Measurements from ENCODE around the gene SNAP25. TPM values are rescaled to one million over a fixed set of nuclear protein-coding genes. Genes with fewer than 3 reads are reported as not detected.

Gene SNAP25
- total RNA-seq, 1 donor from 2014 or later = 1.9 TPM

DNA sequence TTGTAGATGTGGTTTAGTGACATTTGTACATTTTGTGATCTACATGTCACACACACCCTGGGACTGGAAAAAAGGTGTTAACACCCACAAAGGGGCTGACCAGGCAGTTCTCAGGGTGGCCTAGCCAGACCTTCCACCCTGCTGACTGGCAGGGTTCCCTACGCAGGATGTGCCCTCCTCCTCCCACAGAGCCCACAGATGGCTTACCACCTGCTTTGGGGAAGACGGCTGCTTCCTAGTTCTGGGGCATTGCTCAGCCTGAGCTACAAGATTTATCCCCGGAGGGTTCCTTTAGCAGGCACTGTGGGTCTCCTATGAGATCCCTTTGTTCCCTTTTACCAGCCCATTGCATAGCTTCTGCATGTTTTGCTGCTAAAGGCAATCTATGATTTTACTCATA lies 35.1 kb downstream of the SNAP25 start:
- intact Hi-C loops (cut with DNase I) = no loop called here
- no peak for ATAC-seq

DNA sequence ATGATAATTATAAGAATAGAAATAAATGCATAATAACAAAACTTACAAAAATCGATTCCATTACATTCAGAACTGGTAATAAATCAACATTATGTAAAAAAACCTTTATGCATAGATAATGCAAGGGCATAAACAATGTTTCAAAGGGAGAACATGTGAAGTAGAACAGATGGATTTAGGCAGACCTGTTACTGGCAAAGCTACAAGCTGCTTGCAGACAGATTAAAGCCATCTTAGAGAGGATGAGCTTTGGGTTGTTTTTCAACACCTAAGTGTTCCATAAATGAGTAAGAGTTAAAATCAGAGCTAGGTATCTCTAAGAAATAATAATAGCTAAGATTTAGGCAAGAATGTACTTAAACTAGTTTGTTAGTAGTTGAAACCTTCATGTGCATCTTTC lies 37.2 kb downstream of the SNAP25 start:
- no peaks in the 10 kb centered on the region for H3K9me3 ChIP-seq
- H3K4me3 ChIP-seq = no peak overlapping the region
- ATAC-seq = no peak
- H3K27me3 ChIP-seq = no peaks in the 10 kb centered on the region
- H3K36me3 ChIP-seq = no peaks in the 10 kb centered on the region
- no peaks in the 10 kb centered on the region for H3K4me1 ChIP-seq
- TF ChIP-seq, protein P1, sequence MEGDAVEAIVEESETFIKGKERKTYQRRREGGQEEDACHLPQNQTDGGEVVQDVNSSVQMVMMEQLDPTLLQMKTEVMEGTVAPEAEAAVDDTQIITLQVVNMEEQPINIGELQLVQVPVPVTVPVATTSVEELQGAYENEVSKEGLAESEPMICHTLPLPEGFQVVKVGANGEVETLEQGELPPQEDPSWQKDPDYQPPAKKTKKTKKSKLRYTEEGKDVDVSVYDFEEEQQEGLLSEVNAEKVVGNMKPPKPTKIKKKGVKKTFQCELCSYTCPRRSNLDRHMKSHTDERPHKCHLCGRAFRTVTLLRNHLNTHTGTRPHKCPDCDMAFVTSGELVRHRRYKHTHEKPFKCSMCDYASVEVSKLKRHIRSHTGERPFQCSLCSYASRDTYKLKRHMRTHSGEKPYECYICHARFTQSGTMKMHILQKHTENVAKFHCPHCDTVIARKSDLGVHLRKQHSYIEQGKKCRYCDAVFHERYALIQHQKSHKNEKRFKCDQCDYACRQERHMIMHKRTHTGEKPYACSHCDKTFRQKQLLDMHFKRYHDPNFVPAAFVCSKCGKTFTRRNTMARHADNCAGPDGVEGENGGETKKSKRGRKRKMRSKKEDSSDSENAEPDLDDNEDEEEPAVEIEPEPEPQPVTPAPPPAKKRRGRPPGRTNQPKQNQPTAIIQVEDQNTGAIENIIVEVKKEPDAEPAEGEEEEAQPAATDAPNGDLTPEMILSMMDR (IDR thresholded peaks at IDR 0.05) = no peak
- no peak overlapping the region for H3K27ac ChIP-seq
- intact Hi-C loops (cut with DNase I) = no loop called here
- no peak for DNase-seq

More for the DNA sequence above, 35.1 kb downstream of the SNAP25 start:
- H3K27me3 ChIP-seq = no peaks in the 10 kb centered on the region
- H3K4me1 ChIP-seq = no peaks in the 10 kb centered on the region
- H3K36me3 ChIP-seq = no peaks in the 10 kb centered on the region
- H3K27ac ChIP-seq = no peak overlapping the region
- TF ChIP-seq, protein P1 (IDR thresholded peaks at IDR 0.05) = no peak
- DNase-seq = no peak
- H3K9me3 ChIP-seq = no peaks in the 10 kb centered on the region
- no peak overlapping the region for H3K4me3 ChIP-seq

DNA sequence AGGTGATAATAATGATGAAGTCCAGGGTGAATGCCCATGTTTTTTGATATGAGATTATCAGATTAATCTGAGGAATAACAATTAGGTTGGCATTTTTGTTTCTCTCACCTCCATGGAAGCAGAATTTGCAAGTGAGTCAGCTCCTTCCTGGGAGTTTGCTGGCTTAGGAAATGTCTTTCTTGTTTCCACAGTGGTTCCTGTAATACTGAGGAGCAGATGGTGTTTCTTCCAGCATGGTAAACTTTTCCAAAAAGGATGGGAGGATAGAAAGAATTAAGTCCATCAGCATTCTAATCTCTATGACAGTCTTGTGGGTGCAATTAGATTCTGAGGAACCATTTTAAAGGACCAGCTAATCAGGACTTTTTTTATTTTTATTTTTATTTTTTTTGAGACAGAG lies 40.5 kb downstream of the SNAP25 start:
- Histone ChIP-seq H3K27ac (no peak overlapping the region), H3K9me3 (no peaks in the 10 kb centered on the region), H3K27me3 (no peaks in the 10 kb centered on the region), H3K36me3 (no peaks in the 10 kb centered on the region), H3K4me3 (no peak overlapping the region), H3K4me1 (no peaks in the 10 kb centered on the region)
- ATAC-seq (no peak), DNase-seq (no peak)
- intact Hi-C loops (cut with DNase I) = no loop called here
- TF ChIP-seq, protein P1 (IDR thresholded peaks at IDR 0.05) = no peak

GRCh38 chr20:10260316-10260715 lies 41.7 kb downstream of the SNAP25 start:
- ATAC-seq (no peak), DNase-seq (no peak)
- no peaks in the 10 kb centered on the region for H3K4me1 ChIP-seq
- TF ChIP-seq, protein P1 (IDR thresholded peaks at IDR 0.05) = no peak
- H3K4me3 ChIP-seq = no peak overlapping the region
- no peaks in the 10 kb centered on the region for H3K27me3 ChIP-seq
- no peaks in the 10 kb centered on the region for H3K9me3 ChIP-seq
- intact Hi-C loops (cut with DNase I) = no loop called here
- H3K27ac ChIP-seq = no peak overlapping the region
- no peaks in the 10 kb centered on the region for H3K36me3 ChIP-seq

- no peaks in the 10 kb centered on the region for H3K9me3 ChIP-seq
- no peaks in the 10 kb centered on the region for H3K27me3 ChIP-seq
- no peaks in the 10 kb centered on the region for H3K4me1 ChIP-seq
- no peak for ATAC-seq
- no peaks in the 10 kb centered on the region for H3K36me3 ChIP-seq
- TF ChIP-seq, protein P1 (IDR thresholded peaks at IDR 0.05) = no peak
- H3K27ac ChIP-seq = no peak overlapping the region
- DNase-seq = no peak
- no peak overlapping the region for H3K4me3 ChIP-seq
- intact Hi-C loops (cut with DNase I) = no loop called here
These were observed 43.1 kb downstream of the SNAP25 start for GRCh38 chr20:10261702-10262101.
